OCI-LY3 (cell line): Measurements from ENCODE around the gene FANK1.

ENCODE experiments used
- EZH2phosphoT487 ChIP-seq: fragments of 200-600 bp; shearing (Covaris generic); IDR thresholded peaks from 2 replicates; pipeline ENCODE4 v1.6.1; 2018; ENCODE audit warnings: antibody characterized with exemption, mixed run types, low read depth
- TF ChIP-seq, protein P1 (sequence below): fragments of 200-600, 300-600 bp; sonication (generic); IDR thresholded peaks from 2 replicates; pipeline ENCODE4 v1.5.1; 2014; ENCODE audit warnings: antibody characterized with exemption, low read length, low read depth

- TF ChIP-seq, protein P1, sequence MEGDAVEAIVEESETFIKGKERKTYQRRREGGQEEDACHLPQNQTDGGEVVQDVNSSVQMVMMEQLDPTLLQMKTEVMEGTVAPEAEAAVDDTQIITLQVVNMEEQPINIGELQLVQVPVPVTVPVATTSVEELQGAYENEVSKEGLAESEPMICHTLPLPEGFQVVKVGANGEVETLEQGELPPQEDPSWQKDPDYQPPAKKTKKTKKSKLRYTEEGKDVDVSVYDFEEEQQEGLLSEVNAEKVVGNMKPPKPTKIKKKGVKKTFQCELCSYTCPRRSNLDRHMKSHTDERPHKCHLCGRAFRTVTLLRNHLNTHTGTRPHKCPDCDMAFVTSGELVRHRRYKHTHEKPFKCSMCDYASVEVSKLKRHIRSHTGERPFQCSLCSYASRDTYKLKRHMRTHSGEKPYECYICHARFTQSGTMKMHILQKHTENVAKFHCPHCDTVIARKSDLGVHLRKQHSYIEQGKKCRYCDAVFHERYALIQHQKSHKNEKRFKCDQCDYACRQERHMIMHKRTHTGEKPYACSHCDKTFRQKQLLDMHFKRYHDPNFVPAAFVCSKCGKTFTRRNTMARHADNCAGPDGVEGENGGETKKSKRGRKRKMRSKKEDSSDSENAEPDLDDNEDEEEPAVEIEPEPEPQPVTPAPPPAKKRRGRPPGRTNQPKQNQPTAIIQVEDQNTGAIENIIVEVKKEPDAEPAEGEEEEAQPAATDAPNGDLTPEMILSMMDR, result no peak
- no peak for TF ChIP-seq EZH2phosphoT487
These were observed 93.4 kb downstream of the FANK1 start for GRCh38 chr10:125989791-125990190.
